ENCODE measurements around the gene METTL1.
"Not testable (repeated sequence)": the region's sequence is repeated elsewhere in the genome, so short reads cannot be mapped to it uniquely, and the experiment has no call there.

The METTL1 gene

GRCh38 chr12:57771873-57772428 lies at the start of gene METTL1:
Gene METTL1 (minus strand): TSS chr12:57772105. CDS start chr12:57772083, 22 bp downstream.
- no peak for TF ChIP-seq CTCF (IDR thresholded peaks at IDR 0.05; ENCODE audit: extremely low read depth, missing control alignments)
- peak; percentile 94 for DNase-seq (ENCODE audit: low spot score)

GRCh38 chr12:57821015-57821414 lies 49.1 kb upstream of the METTL1 start:
- DNase-seq (ENCODE audit: low spot score) = not testable (repeated sequence)

DNA sequence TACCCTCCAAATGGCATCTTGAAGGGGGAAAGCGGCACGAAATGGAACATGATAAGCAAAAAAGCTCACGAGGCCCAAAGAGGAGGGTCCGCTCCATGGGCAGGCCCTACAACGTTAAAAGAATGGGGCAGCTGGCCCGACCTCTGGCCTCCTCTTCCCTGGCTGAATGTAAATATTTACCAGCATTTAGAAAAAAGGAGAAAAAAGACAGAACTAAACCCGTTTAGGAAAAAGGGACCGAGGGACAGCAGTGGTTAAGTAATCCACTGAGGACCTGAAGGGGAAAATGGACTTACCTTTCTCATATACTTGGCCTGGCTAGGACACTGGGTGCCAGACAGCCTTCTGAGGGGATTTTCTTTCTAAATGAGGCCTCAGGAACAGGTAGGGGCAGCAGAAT lies 48.2 kb upstream of the METTL1 start:
- not testable (repeated sequence) for DNase-seq (ENCODE audit: low spot score)

- DNase-seq (ENCODE audit: low spot score) = not testable (repeated sequence)
Measured at GRCh38 chr12:57817990-57818331, 46.1 kb upstream of the METTL1 start.

DNA sequence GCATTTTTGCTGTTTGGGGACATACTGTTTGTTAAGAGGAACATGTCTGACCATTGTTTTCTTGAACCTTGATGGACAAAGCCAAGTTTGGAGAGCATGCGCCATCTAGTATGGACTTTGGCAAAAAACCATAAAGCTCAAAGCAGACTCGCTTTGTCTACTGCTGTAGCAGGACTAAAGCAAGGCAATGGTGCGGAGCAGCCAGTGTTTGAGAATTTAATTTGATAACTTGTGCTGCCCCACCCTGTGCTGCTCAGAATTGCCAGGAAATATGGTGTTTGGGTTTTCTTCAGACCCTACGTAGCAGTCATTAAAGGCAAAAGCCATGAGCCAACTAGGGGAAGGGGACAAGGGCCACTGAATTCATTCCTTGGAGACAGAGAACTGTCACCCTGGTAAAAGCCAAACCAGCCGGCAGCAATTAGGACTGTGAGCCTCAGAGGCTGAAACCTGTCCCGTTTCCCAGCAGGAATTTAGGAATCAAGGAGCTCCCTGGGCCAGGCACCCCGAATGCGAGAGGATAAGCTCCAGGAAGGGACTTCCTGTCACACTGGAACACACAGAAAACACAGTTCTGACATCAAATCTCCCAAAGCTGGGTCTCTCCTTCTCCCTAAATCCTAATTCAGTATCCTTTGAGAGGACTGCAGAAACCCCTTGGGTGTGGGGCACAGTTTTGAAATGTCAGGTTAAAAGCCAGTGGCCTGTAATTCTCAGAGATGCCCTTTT lies 45.5 kb upstream of the METTL1 start:
- TF ChIP-seq CTCF (IDR thresholded peaks at IDR 0.05; ENCODE audit: extremely low read depth, missing control alignments) = no peak
- no peak for DNase-seq (ENCODE audit: low spot score)

DNA sequence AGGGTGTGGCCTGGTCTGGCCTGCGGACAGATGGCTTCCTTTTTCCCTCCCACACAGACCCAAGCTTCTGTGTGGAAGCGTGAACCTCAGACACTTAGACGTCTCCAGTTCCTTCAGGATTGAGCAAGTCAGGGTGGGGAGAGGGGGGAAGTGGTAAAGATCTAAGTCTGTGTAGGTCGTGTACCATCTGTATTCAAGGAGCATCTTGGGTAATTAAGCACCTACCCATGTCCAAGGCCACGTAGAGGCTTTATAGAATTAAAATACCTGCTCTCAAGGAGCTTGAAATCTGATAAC lies 44.9 kb upstream of the METTL1 start:
- DNase-seq (ENCODE audit: low spot score) = no peak
- TF ChIP-seq CTCF (IDR thresholded peaks at IDR 0.05; ENCODE audit: extremely low read depth, missing control alignments) = no peak

- DNase-seq (ENCODE audit: low spot score) = no peak
Measured at GRCh38 chr12:57816001-57816854, 44.3 kb upstream of the METTL1 start.

DNA sequence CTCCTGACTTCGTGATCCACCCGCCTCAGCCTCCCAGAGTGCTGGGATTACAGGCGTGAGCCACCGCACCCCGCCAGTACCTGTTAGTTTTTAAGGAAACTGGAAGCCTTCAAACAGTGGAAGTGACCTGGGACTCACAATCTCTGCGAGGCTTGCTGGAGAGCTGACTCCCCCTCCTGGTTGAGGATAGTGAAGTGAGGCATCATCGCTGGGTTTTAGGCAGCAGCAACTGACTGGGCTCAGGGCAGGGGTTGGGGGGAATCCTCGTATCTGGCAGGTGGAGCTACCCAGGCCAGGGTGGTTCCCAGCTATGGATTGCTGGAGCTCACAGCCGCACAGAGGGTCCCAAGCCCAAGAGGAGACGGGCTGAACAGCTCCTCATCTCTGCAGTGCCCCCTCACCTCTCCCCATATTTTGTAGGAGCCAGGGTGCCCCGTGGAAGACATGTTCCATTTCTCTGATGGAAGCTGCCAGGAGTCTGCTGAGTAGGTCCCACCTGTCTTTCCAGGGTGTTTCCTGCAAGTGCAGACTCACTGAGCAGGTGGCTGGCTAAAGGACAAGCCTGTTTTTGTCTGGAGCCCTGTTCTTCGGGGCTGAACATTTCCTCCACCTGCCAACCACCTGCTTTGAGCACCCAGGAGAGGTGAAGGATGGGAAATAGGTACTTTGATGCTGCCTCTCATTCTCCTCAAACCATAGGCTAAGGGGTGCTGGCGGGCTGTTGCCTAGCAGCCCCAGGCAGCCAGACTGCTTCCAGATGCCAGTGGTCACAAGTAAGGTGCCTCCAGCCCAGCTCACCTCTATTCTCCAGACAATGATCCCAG lies 43.5 kb upstream of the METTL1 start:
- TF ChIP-seq CTCF (IDR thresholded peaks at IDR 0.05; ENCODE audit: extremely low read depth, missing control alignments) = no peak
- DNase-seq (ENCODE audit: low spot score) = no peak

More at GRCh38 chr12:57816001-57816854, 44.3 kb upstream of the METTL1 start:
- no peak for TF ChIP-seq CTCF (IDR thresholded peaks at IDR 0.05; ENCODE audit: extremely low read depth, missing control alignments)
